Activated naive CD8-positive, alpha-beta T cell treated with anti-CD3 and anti-CD28 coated beads, Interleukin-2, amount 10 ng/mL, durations not matched to agents 7 days and 5 days (primary cell): ENCODE data around the gene NID1. TPM values are rescaled to one million over a fixed set of nuclear protein-coding genes. Genes with fewer than 3 reads are reported as not detected.
A peak's percentile ranks its signal among the peaks of the same experiment; 100 is the strongest.

Source experiments
- ATAC-seq: fragments of 150-1000 bp; cut with Tn5 transposase; one replicate; pipeline ENCODE4 v1.10.0; 2021; ENCODE audit warnings: low read depth, moderate library complexity
- POLR2A ChIA-PET: fragments of 350-600 bp; sonication (Branson Sonifier 250); formaldehyde crosslinking; loops from one replicate; lab custom pipeline; 2021; ENCODE audit warnings: antibody characterized with exemption; lab: Charles Lee
- DNase-seq: peaks from one replicate; pipeline ENCODE4 v3.0.0; 2021
- H3K27ac Mint-ChIP-seq: one replicate; pipeline ENCODE4 v1.8.0; 2022; ENCODE audit warnings: mild to moderate bottlenecking, mixed read lengths
- H3K27me3 Mint-ChIP-seq: one replicate; pipeline ENCODE4 v1.8.0; 2022; ENCODE audit warnings: mild to moderate bottlenecking, moderate library complexity, mixed read lengths
- H3K36me3 Mint-ChIP-seq: one replicate; pipeline ENCODE4 v1.8.0; 2021; ENCODE audit warnings: mild to moderate bottlenecking, mixed read lengths
- H3K4me1 Mint-ChIP-seq: one replicate; pipeline ENCODE4 v1.8.0; 2021; ENCODE audit warnings: mixed read lengths
- H3K4me3 Mint-ChIP-seq: one replicate; pipeline ENCODE4 v1.8.0; 2022; ENCODE audit warnings: mild to moderate bottlenecking, moderate library complexity, mixed read lengths
- H3K9me3 Mint-ChIP-seq: one replicate; pipeline ENCODE4 v1.8.0; 2021; ENCODE audit warnings: mixed read lengths
- total RNA-seq, 2 experiments: library from RNA; stranded (reverse); gene quantifications; one replicate each; pipeline ENCODE4 v1.2.3, GENCODE V29; 2021

The NID1 gene
- total RNA-seq, 2 experiments from 2014 or later, result 0.14 to 0.19 TPM

DNA sequence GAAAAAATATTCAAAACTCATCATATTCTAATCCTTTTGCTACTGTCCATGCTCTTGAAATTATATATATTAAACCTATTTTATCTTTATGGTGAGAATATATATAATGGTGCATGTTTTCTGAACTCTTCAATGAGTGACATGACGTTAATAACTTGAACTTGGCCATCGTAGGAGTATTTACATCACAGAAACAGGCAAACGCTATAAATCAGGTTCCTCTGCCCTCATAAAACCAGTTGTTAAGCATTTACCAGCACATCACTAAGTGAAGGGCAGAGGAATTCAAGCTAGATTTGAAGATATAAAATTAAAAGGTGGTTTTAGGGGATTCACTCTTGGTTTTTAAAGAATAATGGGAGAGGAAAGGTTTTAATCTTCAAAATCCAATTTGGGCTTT lies 20.5 kb downstream of the NID1 start:
- Mint-ChIP-seq H3K27me3 (peaks cover 10% of the 10 kb centered on the region), H3K4me3 (no peak overlapping the region), H3K4me1 (no peaks in the 10 kb centered on the region), H3K36me3 (no peaks in the 10 kb centered on the region), H3K27ac (no peak overlapping the region), H3K9me3 (peaks cover 4% of the 10 kb centered on the region)
- DNase-seq (no peak), ATAC-seq (no peak)
- POLR2A ChIA-PET, result no interaction called here

DNA sequence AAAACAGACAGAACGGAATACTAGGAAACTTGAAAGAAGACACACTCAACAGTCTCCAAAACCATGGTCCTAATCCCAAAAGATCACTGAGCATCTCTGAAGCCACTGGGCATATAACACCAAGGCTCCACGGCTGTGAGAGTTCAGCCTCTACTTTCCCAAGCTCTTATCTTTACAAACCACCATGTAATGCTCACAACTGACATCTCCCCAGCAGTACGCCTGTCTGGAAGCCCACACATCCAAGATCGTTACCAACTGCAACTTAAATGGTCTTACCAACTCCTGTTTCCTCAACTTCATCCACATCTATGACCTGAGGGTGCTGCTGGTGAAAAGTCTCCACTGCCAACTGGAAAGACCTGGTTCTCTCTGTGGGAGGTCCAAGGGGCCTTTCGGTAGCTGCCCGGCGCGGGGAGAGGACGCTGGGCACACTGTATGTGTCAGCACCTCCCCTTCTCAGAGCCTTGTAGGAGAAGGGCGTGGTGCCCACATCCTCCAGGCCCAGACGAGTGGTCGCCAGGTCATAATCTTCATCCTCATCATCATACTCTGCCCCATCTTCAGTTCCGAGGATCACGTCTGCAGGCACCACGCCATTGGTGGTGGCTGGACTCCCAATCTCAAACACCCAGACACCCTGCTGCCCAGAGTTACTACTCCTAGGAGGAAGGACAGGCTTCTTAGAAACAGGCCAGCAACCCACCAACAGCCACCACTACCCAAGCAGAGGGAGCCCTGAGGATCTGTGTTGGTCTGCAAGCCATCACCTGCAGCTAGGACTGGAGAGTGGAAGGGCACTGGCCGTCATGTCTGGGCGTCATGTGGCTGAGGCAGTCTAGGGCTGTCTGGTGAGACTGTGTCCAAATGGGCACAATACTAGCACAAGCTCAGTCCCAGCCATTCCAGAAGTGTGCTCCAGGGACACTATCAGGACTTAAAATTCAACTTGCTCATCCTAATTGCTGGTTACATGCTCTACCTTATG lies 23.0 kb downstream of the NID1 start:
- POLR2A ChIA-PET, result no interaction called here
- ATAC-seq, result no peak
- Mint-ChIP-seq H3K9me3 (peaks cover 4% of the 10 kb centered on the region), H3K27ac (no peak overlapping the region), H3K4me3 (no peak overlapping the region), H3K27me3 (peaks cover 10% of the 10 kb centered on the region), H3K36me3 (no peaks in the 10 kb centered on the region), H3K4me1 (no peaks in the 10 kb centered on the region)
- DNase-seq, result no peak

DNA sequence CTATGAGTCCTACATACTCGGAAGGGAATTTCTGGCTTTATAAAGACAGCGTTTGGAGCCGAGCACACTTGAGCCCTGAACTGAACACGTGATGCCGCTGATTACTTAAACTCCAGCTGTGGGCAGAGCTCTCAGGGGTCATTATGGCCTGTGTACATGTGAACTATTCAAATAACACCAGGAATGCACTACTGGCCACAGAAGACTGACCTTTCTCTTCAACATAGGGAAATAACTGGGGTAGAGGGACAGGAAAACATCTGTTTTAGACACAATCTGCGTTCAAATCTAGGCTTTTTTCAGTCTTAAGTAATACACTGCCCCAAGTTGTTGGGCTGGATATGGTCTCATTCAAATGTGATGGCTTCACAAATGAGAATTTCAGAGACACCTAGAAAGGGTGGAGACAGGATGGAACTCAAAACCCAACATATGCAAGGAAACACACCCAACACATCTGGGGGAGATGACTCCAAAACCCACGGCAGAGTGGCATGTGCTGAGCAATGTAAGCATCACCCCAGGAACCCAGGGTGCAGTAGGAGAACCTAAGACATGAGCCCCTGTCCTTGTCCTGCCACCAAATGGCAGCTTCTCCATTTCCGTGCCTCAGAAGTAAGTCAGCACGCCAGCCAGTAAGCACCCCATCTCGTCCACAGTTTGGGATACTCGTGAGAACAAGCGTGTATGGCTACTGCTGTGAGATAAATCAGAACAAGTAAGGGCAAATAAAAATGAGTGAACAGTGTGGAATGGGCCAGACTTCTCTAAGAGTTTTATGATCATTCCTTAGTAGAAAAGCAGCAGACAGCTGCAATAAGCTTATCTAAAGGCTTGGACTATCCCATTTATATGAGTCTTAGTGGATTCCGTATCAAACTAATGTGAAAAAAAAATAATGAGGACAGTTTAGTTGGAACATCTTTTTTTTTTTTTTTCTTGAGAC lies 24.9 kb downstream of the NID1 start:
- ATAC-seq, result no peak
- H3K4me1 Mint-ChIP-seq, result no peaks in the 10 kb centered on the region
- POLR2A ChIA-PET, result no interaction called here

DNA sequence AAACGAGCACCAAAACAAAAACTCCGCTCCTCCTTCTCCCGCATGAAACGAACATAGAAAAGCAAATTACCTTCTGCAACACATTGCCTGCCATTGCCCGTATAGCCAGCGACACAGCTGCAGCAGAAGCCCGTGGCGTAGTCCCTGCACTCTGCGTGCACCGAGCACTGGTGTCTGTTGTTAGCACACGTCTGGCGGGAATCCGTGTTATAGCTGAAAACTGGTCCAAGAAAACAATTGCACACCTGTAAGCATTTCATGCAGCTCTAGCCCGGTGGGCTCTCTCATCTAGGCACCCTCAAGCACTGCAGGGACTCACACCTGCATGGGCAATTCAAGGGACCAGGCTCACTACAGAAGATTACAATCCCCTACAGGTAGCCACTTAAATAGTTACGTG lies 26.9 kb downstream of the NID1 start:
- H3K4me3 Mint-ChIP-seq, result no peak overlapping the region
- no peaks in the 10 kb centered on the region for H3K4me1 Mint-ChIP-seq
- POLR2A ChIA-PET, result no interaction called here
- ATAC-seq, result no peak
- peaks cover 6% of the 10 kb centered on the region for H3K27me3 Mint-ChIP-seq
- H3K9me3 Mint-ChIP-seq, result peaks cover 2% of the 10 kb centered on the region
- no peak for DNase-seq
- H3K27ac Mint-ChIP-seq, result no peak overlapping the region
- H3K36me3 Mint-ChIP-seq, result no peaks in the 10 kb centered on the region

More for the DNA sequence above, 24.9 kb downstream of the NID1 start:
- peaks cover 10% of the 10 kb centered on the region for H3K27me3 Mint-ChIP-seq
- H3K4me3 Mint-ChIP-seq, result no peak overlapping the region
- H3K9me3 Mint-ChIP-seq, result peaks cover 4% of the 10 kb centered on the region
- H3K27ac Mint-ChIP-seq, result no peak overlapping the region
- DNase-seq, result no peak
- no peaks in the 10 kb centered on the region for H3K36me3 Mint-ChIP-seq

DNA sequence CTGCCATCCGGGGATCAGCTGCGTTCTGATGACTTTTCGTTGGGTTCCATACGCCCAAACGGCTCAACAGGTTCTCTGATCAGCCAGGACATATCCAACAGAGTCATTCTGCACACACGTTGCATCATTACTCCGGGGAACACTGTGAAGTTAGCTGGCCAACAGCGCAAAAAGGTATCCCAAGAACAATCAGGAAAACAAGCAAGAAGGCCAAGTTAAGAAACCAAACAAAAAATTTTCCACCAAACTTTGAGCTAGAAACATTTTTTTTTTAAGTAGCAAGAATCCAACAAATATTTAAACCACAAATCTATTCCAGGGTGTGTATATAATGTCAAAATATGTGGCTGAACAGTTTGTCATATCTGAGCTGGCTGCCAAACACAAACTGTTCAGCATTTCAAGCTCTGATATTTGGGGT lies 29.2 kb downstream of the NID1 start:
- DNase-seq (no peak), ATAC-seq (no peak)
- POLR2A ChIA-PET, result no interaction called here
- Mint-ChIP-seq H3K4me1 (no peaks in the 10 kb centered on the region), H3K36me3 (no peaks in the 10 kb centered on the region), H3K27ac (no peak overlapping the region), H3K9me3 (no peaks in the 10 kb centered on the region), H3K4me3 (no peak overlapping the region), H3K27me3 (no peaks in the 10 kb centered on the region)

DNA sequence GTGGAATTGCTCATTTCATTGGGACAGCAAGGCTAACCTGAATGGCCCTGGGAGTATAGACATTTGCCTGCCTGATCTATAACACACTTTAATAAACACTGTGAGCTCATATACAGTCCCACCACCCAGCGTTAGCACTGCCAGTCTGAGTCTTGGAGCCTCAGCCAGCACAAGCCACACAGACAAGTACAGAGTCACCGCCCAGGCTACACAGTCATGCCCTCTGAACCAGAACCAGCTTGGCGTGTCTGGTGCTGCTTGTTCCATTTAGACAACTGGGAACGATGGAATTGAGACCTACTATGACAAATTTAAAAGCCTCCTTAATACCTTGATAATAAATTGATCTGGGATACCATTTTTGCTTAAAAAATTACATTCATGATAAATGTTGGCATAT lies 31.6 kb downstream of the NID1 start:
- Mint-ChIP-seq H3K36me3 (no peaks in the 10 kb centered on the region), H3K4me3 (no peak overlapping the region), H3K27ac (no peak overlapping the region), H3K9me3 (no peaks in the 10 kb centered on the region), H3K4me1 (no peaks in the 10 kb centered on the region), H3K27me3 (no peaks in the 10 kb centered on the region)
- DNase-seq (no peak), ATAC-seq (no peak)
- POLR2A ChIA-PET, result no interaction called here

DNA sequence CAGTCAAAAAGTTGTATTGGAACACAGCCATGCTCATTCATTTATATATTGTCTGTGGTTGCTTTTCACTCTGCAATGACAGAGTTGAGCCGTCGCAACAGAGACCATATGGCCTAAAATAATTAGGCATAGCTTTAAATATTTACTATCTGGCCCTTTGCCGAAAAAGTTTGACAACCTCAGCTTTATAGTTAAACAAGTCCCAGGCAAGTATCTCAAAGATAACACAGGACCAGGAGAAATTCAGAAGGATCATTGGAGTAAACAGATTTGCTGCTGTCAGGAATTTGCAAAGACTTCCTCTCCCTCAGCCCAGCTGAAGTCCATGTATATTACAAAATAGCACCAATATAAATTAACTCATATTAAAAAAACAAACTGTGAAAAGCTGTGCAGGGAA lies 34.4 kb downstream of the NID1 start:
- POLR2A ChIA-PET, result no interaction called here
- no peaks in the 10 kb centered on the region for H3K27me3 Mint-ChIP-seq
- H3K9me3 Mint-ChIP-seq, result no peaks in the 10 kb centered on the region
- H3K36me3 Mint-ChIP-seq, result no peaks in the 10 kb centered on the region
- ATAC-seq (no peak), DNase-seq (no peak)
- H3K27ac Mint-ChIP-seq, result no peak overlapping the region
- H3K4me1 Mint-ChIP-seq, result peaks cover 9% of the 10 kb centered on the region
- no peak overlapping the region for H3K4me3 Mint-ChIP-seq

DNA sequence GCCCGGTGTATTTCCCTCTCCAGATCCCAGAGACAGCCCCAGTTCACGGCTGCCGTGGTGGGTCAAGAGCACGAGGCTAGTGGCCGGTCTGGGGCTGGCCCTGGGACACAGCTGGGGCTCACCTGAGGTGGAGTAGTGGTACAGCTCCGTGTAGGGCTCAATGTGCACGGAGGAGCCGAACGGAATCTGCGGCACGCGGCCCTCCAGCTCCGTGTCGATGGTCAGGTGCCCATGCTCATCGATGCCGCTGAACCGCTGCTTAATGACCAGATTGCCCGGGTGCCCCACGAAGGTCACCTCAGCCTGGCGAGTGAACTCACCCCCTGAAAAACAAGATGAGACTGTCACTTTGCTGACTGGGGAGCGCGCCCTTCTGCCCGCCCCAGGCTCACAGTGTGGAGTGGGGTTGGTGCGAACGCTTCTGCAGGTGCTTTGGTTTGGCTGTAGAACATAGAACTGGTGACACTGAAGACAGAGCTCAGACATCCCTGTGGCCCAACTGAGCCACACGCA lies 35.4 kb downstream of the NID1 start:
- Mint-ChIP-seq H3K4me3 (no peak overlapping the region), H3K27me3 (no peaks in the 10 kb centered on the region), H3K36me3 (no peaks in the 10 kb centered on the region), H3K9me3 (no peaks in the 10 kb centered on the region), H3K4me1 (peaks cover 9% of the 10 kb centered on the region), H3K27ac (no peak overlapping the region)
- no peak for DNase-seq
- ATAC-seq, result no peak
- POLR2A ChIA-PET, result no interaction called here

DNA sequence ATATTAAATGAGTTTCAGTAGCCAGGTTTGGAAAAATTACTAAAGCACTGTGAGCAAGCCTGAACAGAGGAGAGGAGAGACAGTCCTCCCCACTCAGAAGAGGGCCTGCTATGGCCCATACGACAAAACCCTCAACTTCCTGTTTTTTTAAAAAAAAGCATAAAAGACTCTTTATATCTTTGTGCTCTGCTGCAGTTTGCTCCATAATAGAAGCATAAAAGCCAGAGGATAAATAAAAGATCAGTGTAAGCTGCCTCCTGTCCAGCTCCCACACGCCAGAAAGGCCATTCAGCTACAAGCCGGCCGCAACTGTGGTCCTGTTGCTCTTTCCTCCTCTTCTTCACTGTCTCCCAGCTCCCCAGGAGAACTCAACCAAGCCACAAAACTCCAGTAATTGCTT lies 37.8 kb downstream of the NID1 start:
- Mint-ChIP-seq H3K4me3 (no peak overlapping the region), H3K27me3 (peaks cover 3% of the 10 kb centered on the region), H3K36me3 (no peaks in the 10 kb centered on the region), H3K27ac (no peak overlapping the region), H3K4me1 (peaks cover 9% of the 10 kb centered on the region), H3K9me3 (no peaks in the 10 kb centered on the region)
- DNase-seq (no peak), ATAC-seq (peak; percentile 68)
- POLR2A ChIA-PET, result no interaction called here

DNA sequence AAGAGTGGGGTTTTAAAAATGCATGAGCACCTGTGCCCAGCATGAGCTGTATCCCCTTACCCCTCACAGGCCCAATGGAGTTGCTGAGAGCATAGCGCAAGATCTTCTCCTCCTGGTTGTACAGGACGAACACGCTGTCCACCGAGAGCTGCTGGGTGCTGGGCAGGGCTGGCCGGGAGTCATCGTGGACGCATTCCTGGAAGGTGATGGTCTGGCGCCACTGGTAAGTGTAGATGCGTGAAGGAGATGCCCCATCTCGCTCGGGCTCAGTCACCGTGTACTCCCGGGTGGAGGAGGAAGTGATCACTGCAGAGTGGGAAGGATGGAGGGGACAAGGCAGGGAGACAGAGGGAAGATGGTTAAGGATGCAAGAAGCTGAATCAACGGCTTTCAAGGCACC lies 39.1 kb downstream of the NID1 start:
- no peaks in the 10 kb centered on the region for H3K9me3 Mint-ChIP-seq
- H3K36me3 Mint-ChIP-seq, result no peaks in the 10 kb centered on the region
- POLR2A ChIA-PET, result no interaction called here
- H3K4me3 Mint-ChIP-seq, result no peak overlapping the region
- DNase-seq (no peak), ATAC-seq (no peak)
- H3K4me1 Mint-ChIP-seq, result peaks cover 9% of the 10 kb centered on the region
- H3K27me3 Mint-ChIP-seq, result peaks cover 3% of the 10 kb centered on the region
- no peak overlapping the region for H3K27ac Mint-ChIP-seq

DNA sequence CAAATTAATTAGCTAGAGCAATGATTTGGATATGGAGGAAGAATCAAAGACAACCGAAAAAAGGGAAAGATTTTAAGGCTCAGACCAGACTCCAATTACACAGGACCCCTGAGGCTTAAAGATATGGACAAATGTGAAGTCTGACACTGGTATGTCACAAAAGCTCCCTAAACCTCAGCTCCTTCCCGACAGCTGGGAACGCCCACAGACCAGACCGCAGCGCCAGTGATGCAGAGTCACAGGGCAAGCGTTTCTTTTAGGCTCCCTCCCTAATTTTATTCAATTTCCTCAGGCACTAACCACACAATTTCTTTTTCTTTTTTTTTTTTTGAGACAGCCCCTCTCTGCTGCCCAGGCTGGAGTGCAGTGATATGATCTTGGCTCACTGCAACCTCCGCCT lies 40.2 kb downstream of the NID1 start:
- DNase-seq (no peak), ATAC-seq (no peak)
- Mint-ChIP-seq H3K36me3 (no peaks in the 10 kb centered on the region), H3K4me1 (peaks cover 9% of the 10 kb centered on the region), H3K9me3 (no peaks in the 10 kb centered on the region), H3K27ac (no peak overlapping the region), H3K4me3 (no peak overlapping the region), H3K27me3 (peaks cover 12% of the 10 kb centered on the region)
- POLR2A ChIA-PET, result no interaction called here

DNA sequence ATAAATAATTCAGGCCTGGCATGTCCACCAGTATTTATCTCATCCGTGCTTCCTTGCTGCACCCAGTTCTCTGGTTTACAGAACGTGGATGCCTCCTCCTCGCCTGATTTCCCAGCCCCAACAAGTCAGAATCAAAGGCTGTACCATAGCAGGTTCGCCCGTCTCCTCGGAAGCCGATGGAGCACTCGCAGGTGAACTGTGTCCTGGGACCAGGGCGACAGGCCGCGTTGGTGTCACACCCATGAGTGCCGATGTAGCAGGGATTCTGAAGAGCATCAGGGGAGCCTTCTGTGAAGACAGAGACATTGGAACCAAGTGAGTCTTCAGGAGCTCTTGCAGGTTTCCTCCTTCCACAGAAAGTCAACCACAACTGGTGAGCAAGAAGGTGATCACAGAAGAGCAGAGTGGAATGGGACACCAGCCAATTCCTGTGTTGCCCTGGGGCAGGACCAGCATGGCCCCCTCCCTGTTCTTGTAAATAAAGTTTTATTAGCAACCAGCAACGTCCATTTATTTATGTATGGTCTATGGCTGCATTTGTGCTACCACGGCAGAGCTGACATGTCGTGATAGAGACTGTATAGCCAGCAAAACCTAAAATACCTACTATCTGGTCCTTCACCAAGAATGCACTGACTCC lies 40.8 kb downstream of the NID1 start:
- H3K9me3 Mint-ChIP-seq, result no peaks in the 10 kb centered on the region
- POLR2A ChIA-PET, result no interaction called here
- no peak overlapping the region for H3K4me3 Mint-ChIP-seq
- DNase-seq (no peak), ATAC-seq (no peak)
- peaks cover 14% of the 10 kb centered on the region for H3K27me3 Mint-ChIP-seq
- H3K4me1 Mint-ChIP-seq, result peaks cover 9% of the 10 kb centered on the region
- H3K27ac Mint-ChIP-seq, result no peak overlapping the region
- H3K36me3 Mint-ChIP-seq, result no peaks in the 10 kb centered on the region
